ENCODE data around the gene RMDN3.

Gene RMDN3

DNA sequence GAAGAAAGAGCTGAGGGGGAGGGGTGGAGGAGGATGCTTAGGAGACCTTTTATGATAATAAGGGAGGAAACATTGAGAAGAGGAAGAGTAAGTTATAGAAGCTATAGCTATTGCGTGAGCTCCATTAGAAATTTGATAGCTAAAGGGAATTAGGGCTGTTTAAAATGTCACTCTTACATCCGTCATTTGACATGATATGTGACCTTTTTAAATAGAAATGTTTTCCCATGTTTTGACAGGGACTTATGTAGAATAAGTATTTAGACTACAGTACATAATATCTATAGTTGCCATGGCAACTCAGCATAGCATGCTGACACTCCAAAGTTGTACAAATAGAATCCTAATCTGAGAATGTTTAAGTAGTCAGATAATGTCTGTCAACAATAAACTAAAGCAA lies 40.9 kb downstream of the RMDN3 start:
- TF ChIP-seq, protein P1, sequence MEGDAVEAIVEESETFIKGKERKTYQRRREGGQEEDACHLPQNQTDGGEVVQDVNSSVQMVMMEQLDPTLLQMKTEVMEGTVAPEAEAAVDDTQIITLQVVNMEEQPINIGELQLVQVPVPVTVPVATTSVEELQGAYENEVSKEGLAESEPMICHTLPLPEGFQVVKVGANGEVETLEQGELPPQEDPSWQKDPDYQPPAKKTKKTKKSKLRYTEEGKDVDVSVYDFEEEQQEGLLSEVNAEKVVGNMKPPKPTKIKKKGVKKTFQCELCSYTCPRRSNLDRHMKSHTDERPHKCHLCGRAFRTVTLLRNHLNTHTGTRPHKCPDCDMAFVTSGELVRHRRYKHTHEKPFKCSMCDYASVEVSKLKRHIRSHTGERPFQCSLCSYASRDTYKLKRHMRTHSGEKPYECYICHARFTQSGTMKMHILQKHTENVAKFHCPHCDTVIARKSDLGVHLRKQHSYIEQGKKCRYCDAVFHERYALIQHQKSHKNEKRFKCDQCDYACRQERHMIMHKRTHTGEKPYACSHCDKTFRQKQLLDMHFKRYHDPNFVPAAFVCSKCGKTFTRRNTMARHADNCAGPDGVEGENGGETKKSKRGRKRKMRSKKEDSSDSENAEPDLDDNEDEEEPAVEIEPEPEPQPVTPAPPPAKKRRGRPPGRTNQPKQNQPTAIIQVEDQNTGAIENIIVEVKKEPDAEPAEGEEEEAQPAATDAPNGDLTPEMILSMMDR (IDR thresholded peaks at IDR 0.05; ENCODE audit: extremely low read depth, missing control alignments): no peak

DNA sequence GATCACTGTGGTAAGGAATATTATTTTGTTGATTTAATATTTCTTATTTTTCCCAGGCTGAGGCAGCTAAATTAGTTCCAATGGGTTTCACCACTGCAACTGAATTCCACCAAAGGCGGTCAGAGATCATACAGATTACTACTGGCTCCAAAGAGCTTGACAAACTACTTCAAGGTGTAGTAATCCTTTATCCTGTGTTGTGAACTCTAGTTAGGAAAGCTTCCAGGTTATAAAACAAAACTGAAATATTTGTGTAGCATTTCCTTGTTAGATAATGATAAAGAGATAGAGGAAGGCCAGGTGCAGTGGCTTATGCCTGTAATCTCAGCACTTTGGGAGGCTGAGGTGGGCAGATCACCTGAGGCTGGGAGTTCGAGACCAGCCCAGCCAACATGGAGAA lies 48.9 kb downstream of the RMDN3 start:
- DNase-seq (ENCODE audit: low spot score): no peak
- TF ChIP-seq, protein P1 (IDR thresholded peaks at IDR 0.05; ENCODE audit: extremely low read depth, missing control alignments): no peak

More for the DNA sequence above, 40.9 kb downstream of the RMDN3 start:
- no peak for DNase-seq (ENCODE audit: low spot score)

DNA sequence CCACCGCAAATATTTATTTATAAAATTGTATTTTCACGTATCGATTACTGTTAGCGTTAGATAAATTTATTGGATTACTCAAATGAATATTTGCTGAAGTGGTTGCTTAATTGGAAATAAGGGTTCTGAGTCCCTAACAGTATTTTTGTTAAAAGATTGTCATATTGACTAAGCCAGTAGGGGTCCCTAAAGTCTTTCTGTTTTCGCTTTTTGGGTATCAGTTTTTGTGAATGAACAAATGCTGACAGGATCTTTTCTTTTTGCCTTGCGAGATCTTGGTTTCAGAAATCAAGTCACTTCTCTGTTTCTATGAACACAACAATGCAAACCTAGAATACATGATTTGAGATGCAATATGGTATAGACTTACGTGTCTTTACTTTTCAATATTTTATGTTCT lies 53.0 kb downstream of the RMDN3 start:
- DNase-seq (ENCODE audit: low spot score): peak; percentile 29

DNA sequence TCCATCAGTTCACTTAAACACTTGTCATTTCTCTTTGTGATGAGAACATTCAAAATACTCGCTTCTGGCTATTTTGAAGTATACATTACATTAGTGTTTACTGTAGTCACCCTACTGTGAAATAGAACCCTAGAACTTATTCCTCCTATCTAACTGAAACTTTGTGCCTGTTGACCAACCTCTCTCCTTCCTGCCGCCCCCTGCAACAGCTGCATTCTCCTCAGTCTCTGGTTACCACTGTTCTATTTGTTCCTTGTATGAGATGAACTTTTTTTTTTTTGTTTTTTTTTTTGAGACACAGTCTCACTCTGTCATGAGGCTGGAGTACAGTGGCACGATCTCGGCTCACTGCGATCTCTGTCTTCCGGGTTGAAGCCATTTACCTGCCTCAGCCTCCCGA lies 57.1 kb downstream of the RMDN3 start:
- TF ChIP-seq, protein P1 (IDR thresholded peaks at IDR 0.05; ENCODE audit: extremely low read depth, missing control alignments): no peak
- DNase-seq (ENCODE audit: low spot score): no peak

More for the DNA sequence above, 53.0 kb downstream of the RMDN3 start:
- TF ChIP-seq, protein P1 (IDR thresholded peaks at IDR 0.05; ENCODE audit: extremely low read depth, missing control alignments): peak; percentile 13

DNA sequence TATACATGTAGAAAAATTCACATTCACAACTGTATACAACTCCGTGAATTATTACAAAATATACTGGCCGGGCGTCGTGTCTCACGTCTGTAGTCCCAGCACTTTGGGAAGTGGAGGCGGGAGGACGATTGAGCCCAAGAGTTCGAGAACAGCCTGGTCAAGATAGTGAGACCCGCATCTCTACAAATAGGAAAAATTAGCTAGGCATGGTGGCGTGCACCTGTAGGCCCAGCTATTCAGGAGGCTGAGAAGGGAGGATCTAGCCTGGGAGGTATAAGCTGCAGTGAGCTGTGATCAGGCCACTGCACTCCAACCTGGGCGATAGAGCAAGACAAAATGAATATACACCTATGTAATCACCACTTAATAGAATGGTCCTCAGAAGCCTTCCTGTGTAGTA lies 58.8 kb downstream of the RMDN3 start:
- TF ChIP-seq, protein P1 (IDR thresholded peaks at IDR 0.05; ENCODE audit: extremely low read depth, missing control alignments): no peak
- no peak for DNase-seq (ENCODE audit: low spot score)

DNA sequence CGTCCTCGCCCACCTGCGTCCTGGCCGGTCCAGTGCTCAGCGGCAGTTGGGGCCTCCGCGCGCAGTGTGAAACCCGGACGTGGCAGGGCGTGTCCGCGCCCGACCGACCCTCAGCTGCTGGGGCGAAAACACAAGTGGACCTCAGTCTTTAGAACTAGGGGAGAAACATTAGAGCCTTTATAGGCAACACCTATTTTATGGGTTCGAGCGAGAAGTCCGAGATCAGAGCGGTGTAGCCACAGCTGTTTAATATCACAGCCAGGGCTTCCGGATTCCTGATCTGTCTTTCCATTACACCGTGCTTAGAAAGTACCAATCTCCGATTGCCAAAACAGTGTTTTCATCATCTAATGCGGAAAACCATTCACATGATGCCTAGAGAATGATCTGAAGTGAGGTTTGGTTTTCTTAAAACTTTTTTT lies 59.6 kb downstream of the RMDN3 start:
- peak; percentile 59 for DNase-seq (ENCODE audit: low spot score)
- TF ChIP-seq, protein P1 (IDR thresholded peaks at IDR 0.05; ENCODE audit: extremely low read depth, missing control alignments): no peak

DNA sequence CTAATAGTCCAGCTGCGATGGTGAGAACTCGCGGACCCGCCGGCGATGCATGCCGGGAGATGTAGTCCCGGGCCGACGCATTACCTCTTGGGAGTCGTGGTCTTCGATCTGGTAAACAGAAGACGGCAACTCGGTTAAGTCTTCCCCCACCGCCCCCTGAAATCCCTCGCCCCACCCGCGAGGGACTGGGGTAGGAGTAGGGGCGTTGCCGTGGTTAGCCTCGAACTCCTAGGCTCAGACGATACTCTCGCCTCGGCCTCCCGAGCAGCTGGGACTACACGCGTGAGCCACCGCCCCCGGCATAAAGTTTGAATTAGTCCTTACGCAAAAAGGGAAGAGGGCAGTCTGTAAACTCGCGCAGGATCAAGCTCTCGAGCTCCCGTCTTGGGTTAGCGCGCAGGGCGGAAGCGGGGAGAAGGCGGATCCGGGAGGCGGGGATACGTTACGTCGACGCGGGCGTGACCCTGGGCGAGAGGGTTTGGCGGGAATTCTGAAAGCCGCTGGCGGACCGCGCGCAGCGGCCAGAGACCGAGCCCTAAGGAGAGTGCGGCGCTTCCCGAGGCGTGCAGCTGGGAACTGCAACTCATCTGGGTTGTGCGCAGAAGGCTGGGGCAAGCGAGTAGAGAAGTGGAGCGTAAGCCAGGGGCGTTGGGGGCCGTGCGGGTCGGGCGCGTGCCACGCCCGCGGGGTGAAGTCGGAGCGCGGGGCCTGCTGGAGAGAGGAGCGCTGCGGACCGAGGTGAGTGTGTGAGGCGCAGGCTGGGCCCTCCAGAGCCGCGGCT lies 60.2 kb downstream of the RMDN3 start, which contains the start of gene RAD51:
Gene RAD51 (plus strand): TSS at position 487 of the 781 bp plus-strand sequence. CDS start 3,585 bp downstream, outside the sequence.
- DNase-seq (ENCODE audit: low spot score): peak; percentile 96
- TF ChIP-seq, protein P1 (IDR thresholded peaks at IDR 0.05; ENCODE audit: extremely low read depth, missing control alignments): no peak

Measured in GM20000 (cell line).